HEK293 (cell line): ENCODE measurements around the gene DPH7.

ENCODE experiments used
- BCL11B ChIP-seq: fragments of 450-650 bp; formaldehyde crosslinking; IDR thresholded peaks from 2 replicates; pipeline ENCODE4 v1.5.1; 2016; ENCODE audit warnings: low read depth, missing biosample characterization, missing genetic modification characterization
- CTCF ChIP-seq: fragments of 450-650 bp; formaldehyde crosslinking; IDR thresholded peaks from 2 replicates; pipeline ENCODE4 v1.5.1; 2016; ENCODE audit warnings: missing biosample characterization, missing genetic modification characterization
- GLIS1 ChIP-seq: fragments of 450-650 bp; formaldehyde crosslinking; IDR thresholded peaks from 2 replicates; pipeline ENCODE4 v1.5.1; 2016; ENCODE audit warnings: missing biosample characterization, missing genetic modification characterization
- KLF16 ChIP-seq: fragments of 450-650 bp; formaldehyde crosslinking; IDR thresholded peaks from 2 replicates; pipeline ENCODE4 v1.5.1; 2017; ENCODE audit warnings: missing biosample characterization, missing genetic modification characterization
- MZF1 ChIP-seq: fragments of 450-650 bp; formaldehyde crosslinking; IDR thresholded peaks from 2 replicates; pipeline ENCODE4 v1.5.1; 2017; ENCODE audit warnings: missing biosample characterization, missing genetic modification characterization, borderline replicate concordance
- PRDM10 ChIP-seq: fragments of 450-650 bp; formaldehyde crosslinking; IDR thresholded peaks from 2 replicates; pipeline ENCODE4 v1.5.1; 2016; ENCODE audit warnings: missing biosample characterization, missing genetic modification characterization
- SALL2 ChIP-seq: fragments of 450-650 bp; formaldehyde crosslinking; IDR thresholded peaks from 2 replicates; pipeline ENCODE4 v1.5.0; 2017; ENCODE audit warnings: missing biosample characterization, mild to moderate bottlenecking, missing genetic modification characterization, borderline replicate concordance
- ZBTB20 ChIP-seq: fragments of 450-650 bp; formaldehyde crosslinking; IDR thresholded peaks from 2 replicates; pipeline ENCODE4 v1.5.1; 2016; ENCODE audit warnings: missing biosample characterization, missing genetic modification characterization
- ZIC2 ChIP-seq: fragments of 450-650 bp; formaldehyde crosslinking; IDR thresholded peaks from 2 replicates; pipeline ENCODE4 v1.5.1; 2016; ENCODE audit warnings: missing biosample characterization, missing genetic modification characterization
- ZNF121 ChIP-seq: fragments of 450-650 bp; formaldehyde crosslinking; IDR thresholded peaks from 2 replicates; pipeline ENCODE4 v1.5.1; 2016; ENCODE audit warnings: missing biosample characterization, missing genetic modification characterization
- ZNF146 ChIP-seq: fragments of 450-650 bp; formaldehyde crosslinking; IDR thresholded peaks from 2 replicates; pipeline ENCODE4 v1.5.1; 2016; ENCODE audit warnings: missing biosample characterization, missing genetic modification characterization
- ZNF169 ChIP-seq: fragments of 450-650 bp; formaldehyde crosslinking; IDR thresholded peaks from 2 replicates; pipeline ENCODE4 v1.5.1; 2016; ENCODE audit warnings: missing biosample characterization, missing genetic modification characterization
- ZNF23 ChIP-seq: fragments of 450-650 bp; formaldehyde crosslinking; IDR thresholded peaks from 2 replicates; pipeline ENCODE4 v1.5.1; 2016; ENCODE audit warnings: missing biosample characterization, missing genetic modification characterization, borderline replicate concordance
- ZNF391 ChIP-seq: fragments of 450-650 bp; formaldehyde crosslinking; IDR thresholded peaks from 2 replicates; pipeline ENCODE4 v1.5.1; 2016; ENCODE audit warnings: low read depth, missing biosample characterization, missing genetic modification characterization, borderline replicate concordance
- ZNF394 ChIP-seq: fragments of 450-650 bp; formaldehyde crosslinking; IDR thresholded peaks from 2 replicates; pipeline ENCODE4 v1.5.1; 2016; ENCODE audit warnings: missing biosample characterization, missing genetic modification characterization, mild to moderate bottlenecking, moderate library complexity, borderline replicate concordance
- ZNF600 ChIP-seq: fragments of 450-650 bp; formaldehyde crosslinking; IDR thresholded peaks from 2 replicates; pipeline ENCODE4 v1.5.1; 2016; ENCODE audit warnings: missing biosample characterization, missing genetic modification characterization
- ZNF639 ChIP-seq: fragments of 450-650 bp; formaldehyde crosslinking; IDR thresholded peaks from 2 replicates; pipeline ENCODE4 v1.5.1; 2016; ENCODE audit warnings: missing biosample characterization, missing genetic modification characterization
- ZNF660 ChIP-seq: fragments of 450-650 bp; IDR thresholded peaks from 2 replicates; pipeline ENCODE4 v1.5.1; 2018; ENCODE audit warnings: missing biosample characterization, mild to moderate bottlenecking, missing genetic modification characterization
- ZNF76 ChIP-seq: fragments of 450-650 bp; formaldehyde crosslinking; IDR thresholded peaks from 2 replicates; pipeline ENCODE4; 2016; ENCODE audit warnings: low read depth, missing biosample characterization, missing genetic modification characterization, borderline replicate concordance
- ZNF776 ChIP-seq: fragments of 450-650 bp; formaldehyde crosslinking; IDR thresholded peaks from 2 replicates; pipeline ENCODE4 v1.5.0; 2017; ENCODE audit warnings: missing biosample characterization, missing genetic modification characterization, borderline replicate concordance
- TF ChIP-seq, protein P1 (sequence below): fragments of 450-650 bp; formaldehyde crosslinking; conservative IDR thresholded peaks from 2 replicates; pipeline ENCODE4 v1.5.1; 2016; ENCODE audit warnings: low read depth, missing biosample characterization, missing genetic modification characterization
- TF ChIP-seq, protein P2 (sequence below): fragments of 450-650 bp; formaldehyde crosslinking; IDR thresholded peaks from 2 replicates; pipeline ENCODE4 v1.5.1; 2016; ENCODE audit warnings: missing biosample characterization, missing genetic modification characterization, borderline replicate concordance

The DPH7 gene

DNA sequence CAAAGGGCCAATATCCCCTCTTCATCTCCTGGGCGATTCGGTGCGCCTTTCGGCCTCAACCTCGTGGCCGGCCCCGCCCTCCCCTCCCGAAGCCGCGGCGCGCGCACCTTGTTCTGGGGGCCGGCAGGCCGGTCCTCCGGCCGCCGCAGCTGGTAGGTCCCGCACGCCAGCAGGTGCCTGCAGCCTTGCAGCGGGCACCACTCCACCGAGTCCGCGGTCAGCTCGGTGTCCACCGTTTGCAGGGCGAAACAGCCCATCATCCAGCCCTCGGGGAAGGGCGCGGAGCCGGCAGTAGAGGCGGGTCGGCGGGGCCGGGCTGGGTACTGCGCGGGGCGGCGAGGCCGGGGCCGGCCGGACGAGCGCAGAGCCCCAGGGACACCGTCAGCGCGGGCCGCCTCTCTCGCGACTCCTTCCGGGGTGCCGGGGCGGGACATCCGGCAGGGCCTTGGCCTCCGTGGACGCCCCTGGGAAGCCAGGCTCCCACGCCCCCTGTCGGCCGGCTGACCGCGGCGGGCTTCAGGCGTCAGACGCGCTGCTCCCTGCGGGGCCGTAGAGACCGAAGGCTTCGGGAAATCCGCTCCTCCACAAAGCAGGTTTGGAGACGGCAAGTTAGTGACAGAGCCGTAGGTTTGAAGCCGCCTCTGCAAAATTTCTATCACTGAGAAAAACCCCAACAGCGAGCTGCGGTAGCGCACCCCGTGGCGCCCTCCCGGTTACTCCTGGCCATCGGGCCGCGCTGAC lies at the start of gene DPH7 (continued):
- TF ChIP-seq BCL11B (tag by site-specific recombination) (peak; percentile 59; the same call in 1 of the 2 replicates), ZNF76 (tag by site-specific recombination) (peak; percentile 79), SALL2 (tag by site-specific recombination) (no peak), ZNF394 (peak; percentile 54; the same call in 1 of the 2 replicates), ZNF121 (tag by site-specific recombination) (peak; percentile 49; the same call in 1 of the 2 replicates), ZBTB20 (tag by site-specific recombination) (peak; percentile 80), ZNF639 (peak; percentile 18; the same call in 1 of the 2 replicates), ZIC2 (tag by site-specific recombination) (peak; percentile 36; the same call in 1 of the 2 replicates), KLF16 (tag by site-specific recombination) (peak; percentile 41; the same call in 1 of the 2 replicates), ZNF146 (tag by site-specific recombination) (0 out of 2 replicates have a peak, but pooled peaks have one; percentile 10), ZNF600 (tag by site-specific recombination) (peak; percentile 75), GLIS1 (tag by site-specific recombination) (peak; percentile 53), PRDM10 (tag by site-specific recombination) (peak; percentile 76), ZNF391 (tag by site-specific recombination) (peak; percentile 79; the same call in 1 of the 2 replicates), MZF1 (tag by site-specific recombination) (peak; percentile 76; the same call in 1 of the 2 replicates), CTCF (tag by site-specific recombination) (peak; percentile 97), ZNF23 (no peak), ZNF660 (peak; percentile 98), ZNF169 (tag by site-specific recombination) (no peak), ZNF776 (no peak)
- TF ChIP-seq, protein P1, sequence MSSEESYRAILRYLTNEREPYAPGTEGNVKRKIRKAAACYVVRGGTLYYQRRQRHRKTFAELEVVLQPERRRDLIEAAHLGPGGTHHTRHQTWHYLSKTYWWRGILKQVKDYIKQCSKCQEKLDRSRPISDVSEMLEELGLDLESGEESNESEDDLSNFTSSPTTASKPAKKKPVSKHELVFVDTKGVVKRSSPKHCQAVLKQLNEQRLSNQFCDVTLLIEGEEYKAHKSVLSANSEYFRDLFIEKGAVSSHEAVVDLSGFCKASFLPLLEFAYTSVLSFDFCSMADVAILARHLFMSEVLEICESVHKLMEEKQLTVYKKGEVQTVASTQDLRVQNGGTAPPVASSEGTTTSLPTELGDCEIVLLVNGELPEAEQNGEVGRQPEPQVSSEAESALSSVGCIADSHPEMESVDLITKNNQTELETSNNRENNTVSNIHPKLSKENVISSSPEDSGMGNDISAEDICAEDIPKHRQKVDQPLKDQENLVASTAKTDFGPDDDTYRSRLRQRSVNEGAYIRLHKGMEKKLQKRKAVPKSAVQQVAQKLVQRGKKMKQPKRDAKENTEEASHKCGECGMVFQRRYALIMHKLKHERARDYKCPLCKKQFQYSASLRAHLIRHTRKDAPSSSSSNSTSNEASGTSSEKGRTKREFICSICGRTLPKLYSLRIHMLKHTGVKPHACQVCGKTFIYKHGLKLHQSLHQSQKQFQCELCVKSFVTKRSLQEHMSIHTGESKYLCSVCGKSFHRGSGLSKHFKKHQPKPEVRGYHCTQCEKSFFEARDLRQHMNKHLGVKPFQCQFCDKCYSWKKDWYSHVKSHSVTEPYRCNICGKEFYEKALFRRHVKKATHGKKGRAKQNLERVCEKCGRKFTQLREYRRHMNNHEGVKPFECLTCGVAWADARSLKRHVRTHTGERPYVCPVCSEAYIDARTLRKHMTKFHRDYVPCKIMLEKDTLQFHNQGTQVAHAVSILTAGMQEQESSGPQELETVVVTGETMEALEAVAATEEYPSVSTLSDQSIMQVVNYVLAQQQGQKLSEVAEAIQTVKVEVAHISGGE: peak; percentile 96
- TF ChIP-seq, protein P2, sequence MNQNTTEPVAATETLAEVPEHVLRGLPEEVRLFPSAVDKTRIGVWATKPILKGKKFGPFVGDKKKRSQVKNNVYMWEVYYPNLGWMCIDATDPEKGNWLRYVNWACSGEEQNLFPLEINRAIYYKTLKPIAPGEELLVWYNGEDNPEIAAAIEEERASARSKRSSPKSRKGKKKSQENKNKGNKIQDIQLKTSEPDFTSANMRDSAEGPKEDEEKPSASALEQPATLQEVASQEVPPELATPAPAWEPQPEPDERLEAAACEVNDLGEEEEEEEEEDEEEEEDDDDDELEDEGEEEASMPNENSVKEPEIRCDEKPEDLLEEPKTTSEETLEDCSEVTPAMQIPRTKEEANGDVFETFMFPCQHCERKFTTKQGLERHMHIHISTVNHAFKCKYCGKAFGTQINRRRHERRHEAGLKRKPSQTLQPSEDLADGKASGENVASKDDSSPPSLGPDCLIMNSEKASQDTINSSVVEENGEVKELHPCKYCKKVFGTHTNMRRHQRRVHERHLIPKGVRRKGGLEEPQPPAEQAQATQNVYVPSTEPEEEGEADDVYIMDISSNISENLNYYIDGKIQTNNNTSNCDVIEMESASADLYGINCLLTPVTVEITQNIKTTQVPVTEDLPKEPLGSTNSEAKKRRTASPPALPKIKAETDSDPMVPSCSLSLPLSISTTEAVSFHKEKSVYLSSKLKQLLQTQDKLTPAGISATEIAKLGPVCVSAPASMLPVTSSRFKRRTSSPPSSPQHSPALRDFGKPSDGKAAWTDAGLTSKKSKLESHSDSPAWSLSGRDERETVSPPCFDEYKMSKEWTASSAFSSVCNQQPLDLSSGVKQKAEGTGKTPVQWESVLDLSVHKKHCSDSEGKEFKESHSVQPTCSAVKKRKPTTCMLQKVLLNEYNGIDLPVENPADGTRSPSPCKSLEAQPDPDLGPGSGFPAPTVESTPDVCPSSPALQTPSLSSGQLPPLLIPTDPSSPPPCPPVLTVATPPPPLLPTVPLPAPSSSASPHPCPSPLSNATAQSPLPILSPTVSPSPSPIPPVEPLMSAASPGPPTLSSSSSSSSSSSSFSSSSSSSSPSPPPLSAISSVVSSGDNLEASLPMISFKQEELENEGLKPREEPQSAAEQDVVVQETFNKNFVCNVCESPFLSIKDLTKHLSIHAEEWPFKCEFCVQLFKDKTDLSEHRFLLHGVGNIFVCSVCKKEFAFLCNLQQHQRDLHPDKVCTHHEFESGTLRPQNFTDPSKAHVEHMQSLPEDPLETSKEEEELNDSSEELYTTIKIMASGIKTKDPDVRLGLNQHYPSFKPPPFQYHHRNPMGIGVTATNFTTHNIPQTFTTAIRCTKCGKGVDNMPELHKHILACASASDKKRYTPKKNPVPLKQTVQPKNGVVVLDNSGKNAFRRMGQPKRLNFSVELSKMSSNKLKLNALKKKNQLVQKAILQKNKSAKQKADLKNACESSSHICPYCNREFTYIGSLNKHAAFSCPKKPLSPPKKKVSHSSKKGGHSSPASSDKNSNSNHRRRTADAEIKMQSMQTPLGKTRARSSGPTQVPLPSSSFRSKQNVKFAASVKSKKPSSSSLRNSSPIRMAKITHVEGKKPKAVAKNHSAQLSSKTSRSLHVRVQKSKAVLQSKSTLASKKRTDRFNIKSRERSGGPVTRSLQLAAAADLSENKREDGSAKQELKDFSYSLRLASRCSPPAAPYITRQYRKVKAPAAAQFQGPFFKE (tag by site-specific recombination): no peak
